Measurements from ENCODE around the gene CA9. TPM values are rescaled to one million over a fixed set of nuclear protein-coding genes. Genes with fewer than 3 reads are reported as not detected.

The CA9 gene
- total and polyA plus RNA-seq, 9 of the 15 experiments (the other 6 are each of a cell fraction or from before 2014, with no cell fraction given): 0.15 to 10.6 (median 0.60) TPM; not detected in 4

DNA sequence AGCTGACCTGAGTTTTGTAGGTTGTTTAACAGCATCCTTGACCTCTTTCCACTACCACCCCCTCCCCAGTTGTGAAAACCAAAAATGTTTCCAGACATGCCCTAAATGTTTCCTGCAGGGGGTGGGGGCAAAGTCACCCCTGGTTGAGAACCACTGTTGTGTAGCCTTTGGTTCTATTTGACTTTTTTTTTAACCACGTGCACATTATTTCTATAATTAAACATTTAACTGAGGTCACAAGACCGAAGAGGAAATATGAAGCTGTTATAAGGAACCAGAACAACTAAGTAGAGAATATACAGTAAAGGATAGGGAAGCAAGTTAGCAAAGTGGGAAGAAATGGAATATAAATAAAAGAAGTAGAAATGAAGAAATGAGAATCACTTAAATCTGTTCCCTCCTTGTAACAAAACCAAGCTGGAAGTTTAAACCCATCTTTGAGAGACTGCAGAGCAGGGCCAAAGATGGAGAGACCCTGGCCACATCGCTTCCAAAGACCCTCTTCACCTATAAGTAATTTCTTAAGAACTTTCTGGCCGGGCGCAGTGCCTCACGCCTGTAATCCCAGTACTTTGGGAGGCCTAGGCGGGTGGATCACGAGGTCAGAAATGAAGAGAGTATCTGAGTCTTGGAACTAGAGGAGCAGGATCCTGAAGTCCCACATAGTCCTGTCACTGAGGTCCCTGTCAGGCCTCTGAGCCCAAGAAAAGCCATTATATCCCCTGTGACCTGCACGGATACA is 37.4 kb upstream of the CA9 start:
- 61% methylated on average over 9 of the region's 9 CpGs for WGBS (ENCODE audit: insufficient coverage, low coverage, missing lambda C conversion rate)
- H3K4me3 ChIP-seq: no peak overlapping the region
- H3K9me3 ChIP-seq (replicated peaks; ENCODE audit: control insufficient read depth, insufficient read depth, low read depth, low read length): no peaks in the 10 kb centered on the region
- no peak overlapping the region for H3K27ac ChIP-seq (ENCODE audit: extremely low read depth, low read depth, low read length)
- no peaks in the 10 kb centered on the region for H4K20me1 ChIP-seq (replicated peaks; ENCODE audit: control insufficient read depth, insufficient read depth, low read length)
- H3K27me3 ChIP-seq (ENCODE audit: control insufficient read depth in 2 of 2, insufficient read depth in 2 of 2, low read length in 2 of 2): no peaks in the 10 kb centered on the region
- ATAC-seq (no peak), DNase-seq (ENCODE audit: extremely low read depth in 1 of 4, low spot score in 3 of 4) (no peak), FAIRE-seq (no peak)
- no TSS peak for BruUV-seq (replicated peaks)
- H3K4me2 ChIP-seq (ENCODE audit: insufficient read depth, low read length): no peak overlapping the region
- in situ Hi-C loops (cut with MboI) (no loop called here), intact Hi-C loops (cut with micrococcal nuclease) (no loop called here)
- POLR2A ChIA-PET: no interaction called here
- CTCF ChIA-PET (ENCODE audit: low intra/inter-chr PET ratio): no interaction called here
- no peaks in the 10 kb centered on the region for H3K79me2 ChIP-seq (ENCODE audit: control insufficient read depth, insufficient read depth, low read length)
- no peaks in the 10 kb centered on the region for H3K36me3 ChIP-seq (ENCODE audit: control insufficient read depth, insufficient read depth, low read length)
- no peak overlapping the region for H3K9ac ChIP-seq (ENCODE audit: insufficient read depth in 1 of 2, low read depth in 2 of 2, low read length in 2 of 2)
- no peaks in the 10 kb centered on the region for H3K9me1 ChIP-seq (ENCODE audit: control insufficient read depth, insufficient read depth, low read length)
- no peak overlapping the region for H2AFZ ChIP-seq (ENCODE audit: low read depth, low read length)
- H3K4me1 ChIP-seq (replicated peaks in 1 of 2; ENCODE audit: control insufficient read depth in 2 of 2, insufficient read depth in 2 of 2, low read length in 2 of 2): no peaks in the 10 kb centered on the region
- TF ChIP-seq MYBL2 (IDR thresholded peaks at IDR 0.05; ENCODE audit: low read depth) (no peak), MYBL2 (CRISPR knock-in tag; IDR thresholded peaks at IDR 0.05; ENCODE audit: borderline replicate concordance) (no peak), HOXB6 (CRISPR knock-in tag; IDR thresholded peaks at IDR 0.05; ENCODE audit: borderline replicate concordance) (no peak), PTTG1 (tag; IDR thresholded peaks at IDR 0.05; ENCODE audit: low read depth) (no peak), ARNT (IDR thresholded peaks at IDR 0.05) (no peak), ZFP30 (CRISPR knock-in tag; IDR thresholded peaks at IDR 0.05; ENCODE audit: borderline replicate concordance) (no peak), HNRNPLL (IDR thresholded peaks at IDR 0.05; ENCODE audit: low read depth, low read length, poor library complexity, severe bottlenecking) (no peak), STAT5B (CRISPR knock-in tag; IDR thresholded peaks at IDR 0.05) (no peak), ZNF431 (CRISPR knock-in tag; IDR thresholded peaks at IDR 0.05) (no peak), MCM2 (IDR thresholded peaks at IDR 0.05; ENCODE audit: low read depth) (no peak), XRCC4 (IDR thresholded peaks at IDR 0.05; ENCODE audit: extremely low read depth, insufficient read depth, insufficient read length) (no peak), ZSCAN29 (IDR thresholded peaks at IDR 0.05) (no peak), HDAC3 (IDR thresholded peaks at IDR 0.05; ENCODE audit: borderline replicate concordance, partially characterized antibody) (no peak)
- TF ChIP-seq, protein P1, sequence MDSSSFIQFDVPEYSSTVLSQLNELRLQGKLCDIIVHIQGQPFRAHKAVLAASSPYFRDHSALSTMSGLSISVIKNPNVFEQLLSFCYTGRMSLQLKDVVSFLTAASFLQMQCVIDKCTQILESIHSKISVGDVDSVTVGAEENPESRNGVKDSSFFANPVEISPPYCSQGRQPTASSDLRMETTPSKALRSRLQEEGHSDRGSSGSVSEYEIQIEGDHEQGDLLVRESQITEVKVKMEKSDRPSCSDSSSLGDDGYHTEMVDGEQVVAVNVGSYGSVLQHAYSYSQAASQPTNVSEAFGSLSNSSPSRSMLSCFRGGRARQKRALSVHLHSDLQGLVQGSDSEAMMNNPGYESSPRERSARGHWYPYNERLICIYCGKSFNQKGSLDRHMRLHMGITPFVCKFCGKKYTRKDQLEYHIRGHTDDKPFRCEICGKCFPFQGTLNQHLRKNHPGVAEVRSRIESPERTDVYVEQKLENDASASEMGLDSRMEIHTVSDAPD (CRISPR knock-in tag; IDR thresholded peaks at IDR 0.05): no peak
- TF ChIP-seq, protein P2, sequence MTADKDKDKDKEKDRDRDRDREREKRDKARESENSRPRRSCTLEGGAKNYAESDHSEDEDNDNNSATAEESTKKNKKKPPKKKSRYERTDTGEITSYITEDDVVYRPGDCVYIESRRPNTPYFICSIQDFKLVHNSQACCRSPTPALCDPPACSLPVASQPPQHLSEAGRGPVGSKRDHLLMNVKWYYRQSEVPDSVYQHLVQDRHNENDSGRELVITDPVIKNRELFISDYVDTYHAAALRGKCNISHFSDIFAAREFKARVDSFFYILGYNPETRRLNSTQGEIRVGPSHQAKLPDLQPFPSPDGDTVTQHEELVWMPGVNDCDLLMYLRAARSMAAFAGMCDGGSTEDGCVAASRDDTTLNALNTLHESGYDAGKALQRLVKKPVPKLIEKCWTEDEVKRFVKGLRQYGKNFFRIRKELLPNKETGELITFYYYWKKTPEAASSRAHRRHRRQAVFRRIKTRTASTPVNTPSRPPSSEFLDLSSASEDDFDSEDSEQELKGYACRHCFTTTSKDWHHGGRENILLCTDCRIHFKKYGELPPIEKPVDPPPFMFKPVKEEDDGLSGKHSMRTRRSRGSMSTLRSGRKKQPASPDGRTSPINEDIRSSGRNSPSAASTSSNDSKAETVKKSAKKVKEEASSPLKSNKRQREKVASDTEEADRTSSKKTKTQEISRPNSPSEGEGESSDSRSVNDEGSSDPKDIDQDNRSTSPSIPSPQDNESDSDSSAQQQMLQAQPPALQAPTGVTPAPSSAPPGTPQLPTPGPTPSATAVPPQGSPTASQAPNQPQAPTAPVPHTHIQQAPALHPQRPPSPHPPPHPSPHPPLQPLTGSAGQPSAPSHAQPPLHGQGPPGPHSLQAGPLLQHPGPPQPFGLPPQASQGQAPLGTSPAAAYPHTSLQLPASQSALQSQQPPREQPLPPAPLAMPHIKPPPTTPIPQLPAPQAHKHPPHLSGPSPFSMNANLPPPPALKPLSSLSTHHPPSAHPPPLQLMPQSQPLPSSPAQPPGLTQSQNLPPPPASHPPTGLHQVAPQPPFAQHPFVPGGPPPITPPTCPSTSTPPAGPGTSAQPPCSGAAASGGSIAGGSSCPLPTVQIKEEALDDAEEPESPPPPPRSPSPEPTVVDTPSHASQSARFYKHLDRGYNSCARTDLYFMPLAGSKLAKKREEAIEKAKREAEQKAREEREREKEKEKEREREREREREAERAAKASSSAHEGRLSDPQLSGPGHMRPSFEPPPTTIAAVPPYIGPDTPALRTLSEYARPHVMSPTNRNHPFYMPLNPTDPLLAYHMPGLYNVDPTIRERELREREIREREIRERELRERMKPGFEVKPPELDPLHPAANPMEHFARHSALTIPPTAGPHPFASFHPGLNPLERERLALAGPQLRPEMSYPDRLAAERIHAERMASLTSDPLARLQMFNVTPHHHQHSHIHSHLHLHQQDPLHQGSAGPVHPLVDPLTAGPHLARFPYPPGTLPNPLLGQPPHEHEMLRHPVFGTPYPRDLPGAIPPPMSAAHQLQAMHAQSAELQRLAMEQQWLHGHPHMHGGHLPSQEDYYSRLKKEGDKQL (CRISPR knock-in tag; IDR thresholded peaks at IDR 0.05; ENCODE audit: borderline replicate concordance): no peak
- TF ChIP-seq, protein P3, sequence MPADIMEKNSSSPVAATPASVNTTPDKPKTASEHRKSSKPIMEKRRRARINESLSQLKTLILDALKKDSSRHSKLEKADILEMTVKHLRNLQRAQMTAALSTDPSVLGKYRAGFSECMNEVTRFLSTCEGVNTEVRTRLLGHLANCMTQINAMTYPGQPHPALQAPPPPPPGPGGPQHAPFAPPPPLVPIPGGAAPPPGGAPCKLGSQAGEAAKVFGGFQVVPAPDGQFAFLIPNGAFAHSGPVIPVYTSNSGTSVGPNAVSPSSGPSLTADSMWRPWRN (IDR thresholded peaks at IDR 0.05; ENCODE audit: low read depth): no peak

All from K562 (cell line).